ENCODE data around the gene HDAC4. TPM values are rescaled to one million over a fixed set of nuclear protein-coding genes. Genes with fewer than 3 reads are reported as not detected.

The HDAC4 gene
- total and polyA plus RNA-seq, 3 donors from 2014 or later, result 29.0 to 67.5 (median 58.7) TPM

GRCh38 chr2:239361311-239361642 lies 39.5 kb downstream of the HDAC4 start:
- Histone ChIP-seq H3K27me3 (no peaks in the 10 kb centered on the region), H3K27ac (no peak overlapping the region), H3K4me3 (no peak overlapping the region), H3K9me3 (no peaks in the 10 kb centered on the region), H3K36me3 (ENCODE audit: low read depth, missing control alignments) (no peaks in the 10 kb centered on the region), H3K4me1 (no peaks in the 10 kb centered on the region)
- DNase-seq, result no peak
- 65 to 70% methylated on average over 3 of the region's 3 CpGs for WGBS, 2 donors
- TF ChIP-seq POLR2A (IDR thresholded peaks at IDR 0.05), result no peak
- TF ChIP-seq CTCF (IDR thresholded peaks at IDR 0.05), result peak in 1 of 3 experiments; percentile 7
- intact Hi-C loops (cut with DNase I; ENCODE audit: low total_unique reads), result no loop called here

- Histone ChIP-seq H3K27ac (no peak overlapping the region), H3K27me3 (no peaks in the 10 kb centered on the region), H3K9me3 (no peaks in the 10 kb centered on the region), H3K4me1 (no peaks in the 10 kb centered on the region), H3K4me3 (no peak overlapping the region), H3K36me3 (ENCODE audit: low read depth, missing control alignments) (no peaks in the 10 kb centered on the region)
- intact Hi-C loops (cut with DNase I; ENCODE audit: low total_unique reads), result no loop called here
- DNase-seq, result no peak
- no peak for TF ChIP-seq CTCF (IDR thresholded peaks at IDR 0.05)
- no peak for TF ChIP-seq POLR2A (IDR thresholded peaks at IDR 0.05)
- 85 to 88% methylated on average over 14 to 19 of the region's 19 CpGs for WGBS, 2 donors
Observed at GRCh38 chr2:239360421-239361310, 40.2 kb downstream of the HDAC4 start.

GRCh38 chr2:239360008-239360407 lies 40.8 kb downstream of the HDAC4 start:
- TF ChIP-seq POLR2A (IDR thresholded peaks at IDR 0.05), result no peak
- TF ChIP-seq CTCF (IDR thresholded peaks at IDR 0.05), result no peak
- intact Hi-C loops (cut with DNase I; ENCODE audit: low total_unique reads), result no loop called here
- Histone ChIP-seq H3K9me3 (no peaks in the 10 kb centered on the region), H3K27ac (no peak overlapping the region), H3K4me1 (no peaks in the 10 kb centered on the region), H3K4me3 (no peak overlapping the region), H3K36me3 (ENCODE audit: low read depth, missing control alignments) (no peaks in the 10 kb centered on the region), H3K27me3 (no peaks in the 10 kb centered on the region)
- no peak for DNase-seq
- WGBS, 2 donors, result 91 to 98% methylated on average over 11 of the region's 11 CpGs

GRCh38 chr2:239359196-239359912 lies 41.5 kb downstream of the HDAC4 start:
- 88 to 89% methylated on average over 18 to 20 of the region's 20 CpGs for WGBS, 2 donors
- Histone ChIP-seq H3K4me3 (no peak overlapping the region), H3K27ac (no peak overlapping the region), H3K36me3 (ENCODE audit: low read depth, missing control alignments) (no peaks in the 10 kb centered on the region), H3K4me1 (no peaks in the 10 kb centered on the region), H3K27me3 (no peaks in the 10 kb centered on the region), H3K9me3 (no peaks in the 10 kb centered on the region)
- TF ChIP-seq POLR2A (IDR thresholded peaks at IDR 0.05), result no peak
- TF ChIP-seq CTCF (IDR thresholded peaks at IDR 0.05), result no peak
- DNase-seq, result no peak
- intact Hi-C loops (cut with DNase I; ENCODE audit: low total_unique reads), result no loop called here

All from testis (tissue), 3 donors.